GM15510 (cell line): ENCODE data around the gene ZDHHC11.

Source experiments
- POLR2A ChIP-seq: IDR thresholded peaks from 3 replicates; pipeline ENCODE4 v1.6.1; 2011; ENCODE audit warnings: borderline replicate concordance; ENCODE audit not compliant: insufficient read length; ENCODE audit errors: extremely low read depth

The ZDHHC11 gene

GRCh38 chr5:850511-851006 is at the start of gene ZDHHC11:
TSS of gene ZDHHC11 (minus strand) at chr5:850986. CDS start at chr5:850602, 384 bp downstream.
- TF ChIP-seq POLR2A = no peak

GRCh38 chr5:893711-894110 is 42.9 kb upstream of the ZDHHC11 start:
- no peak for TF ChIP-seq POLR2A

DNA sequence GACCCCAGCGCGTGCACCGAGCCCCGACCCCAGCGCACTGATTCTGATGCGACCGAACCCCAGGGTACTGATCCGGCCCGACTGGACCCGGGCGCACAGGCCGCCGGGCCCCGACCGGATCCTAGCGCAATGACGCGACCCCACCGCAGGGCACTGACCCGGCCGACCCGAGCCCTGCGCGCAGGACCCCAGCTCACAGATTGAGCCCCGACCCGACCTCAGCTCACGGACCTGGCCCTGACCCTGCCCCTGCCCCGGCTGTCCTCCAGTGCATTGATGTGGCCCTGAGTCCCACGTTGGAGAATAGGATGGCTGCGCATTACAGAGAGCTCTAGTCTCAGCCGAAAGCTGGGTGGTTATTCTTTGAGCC is 42.3 kb upstream of the ZDHHC11 start:
- TF ChIP-seq POLR2A = no peak

DNA sequence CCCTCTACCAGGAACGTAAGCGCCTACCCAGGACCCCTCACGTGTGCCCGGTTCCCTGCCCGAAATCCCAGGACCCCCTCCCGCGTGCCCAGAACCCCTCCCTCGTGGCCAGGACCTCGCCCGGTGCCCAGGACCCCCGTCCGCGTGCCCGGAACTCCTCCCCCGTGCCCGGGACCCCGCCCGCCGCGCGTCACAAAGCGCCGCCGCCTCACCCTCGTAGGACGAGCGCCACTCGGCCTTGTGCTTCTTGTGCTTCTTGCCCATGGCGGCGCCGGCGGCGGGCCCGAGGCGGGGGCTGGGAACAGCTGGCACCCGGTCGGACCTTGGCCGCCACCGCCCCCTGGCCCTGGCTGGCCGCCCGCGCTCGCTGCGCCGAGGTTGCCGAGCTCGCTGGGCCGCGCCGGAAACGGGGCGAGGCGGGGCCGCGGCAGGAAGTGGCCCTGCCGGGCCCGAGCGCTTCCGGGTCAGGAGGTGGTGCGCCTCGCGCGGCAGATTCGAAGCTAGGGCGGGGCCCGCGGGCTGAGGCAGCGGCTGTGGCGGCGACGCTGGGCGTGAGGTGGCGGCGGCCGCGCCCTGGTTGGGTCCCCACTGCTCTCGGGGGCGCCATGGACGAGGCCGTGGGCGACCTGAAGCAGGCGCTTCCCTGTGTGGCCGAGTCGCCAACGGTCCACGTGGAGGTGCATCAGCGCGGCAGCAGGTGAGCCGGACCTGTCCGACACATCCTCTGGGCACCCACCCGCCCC is 41.8 kb upstream of the ZDHHC11 start, which contains the start of the genes BRD9 and TRIP13:
BRD9 (minus strand) TSS at position 408 of the 743 bp plus-strand sequence; CDS start at position 264, 144 bp downstream.
TRIP13 (plus strand) TSS at position 491 of the 743 bp plus-strand sequence; CDS start at position 606, 115 bp downstream.
- peak; percentile 87 for TF ChIP-seq POLR2A

DNA sequence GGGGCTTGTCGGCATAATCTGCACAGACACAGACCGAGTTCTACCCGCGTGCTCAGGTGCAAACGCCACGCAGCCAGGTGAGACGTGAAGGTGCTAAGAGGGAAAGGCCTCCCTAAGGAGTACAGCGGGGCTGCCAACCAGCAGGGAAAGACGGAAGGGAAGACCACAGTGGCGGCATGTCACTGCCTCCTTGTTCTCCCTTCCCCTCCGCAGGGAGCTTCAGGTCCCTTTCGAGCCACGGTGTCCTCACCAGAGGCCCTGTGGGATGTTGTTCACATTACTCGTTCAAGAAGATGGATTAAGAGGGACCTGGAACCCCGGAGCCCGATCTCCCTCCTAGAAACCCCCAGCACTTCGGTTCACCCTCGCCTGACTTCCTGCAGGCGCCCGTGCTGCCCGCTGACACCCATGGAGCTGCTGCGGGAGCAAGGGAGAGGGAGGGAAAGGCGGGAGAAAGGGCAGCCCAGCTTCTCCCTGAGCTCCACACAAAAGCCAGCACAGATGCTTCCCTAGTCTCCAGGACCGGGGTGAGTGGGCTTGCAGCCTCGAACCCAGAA is 41.1 kb upstream of the ZDHHC11 start:
- no peak for TF ChIP-seq POLR2A

- no peak for TF ChIP-seq POLR2A
Measured at GRCh38 chr5:891117-891836, 40.5 kb upstream of the ZDHHC11 start.

DNA sequence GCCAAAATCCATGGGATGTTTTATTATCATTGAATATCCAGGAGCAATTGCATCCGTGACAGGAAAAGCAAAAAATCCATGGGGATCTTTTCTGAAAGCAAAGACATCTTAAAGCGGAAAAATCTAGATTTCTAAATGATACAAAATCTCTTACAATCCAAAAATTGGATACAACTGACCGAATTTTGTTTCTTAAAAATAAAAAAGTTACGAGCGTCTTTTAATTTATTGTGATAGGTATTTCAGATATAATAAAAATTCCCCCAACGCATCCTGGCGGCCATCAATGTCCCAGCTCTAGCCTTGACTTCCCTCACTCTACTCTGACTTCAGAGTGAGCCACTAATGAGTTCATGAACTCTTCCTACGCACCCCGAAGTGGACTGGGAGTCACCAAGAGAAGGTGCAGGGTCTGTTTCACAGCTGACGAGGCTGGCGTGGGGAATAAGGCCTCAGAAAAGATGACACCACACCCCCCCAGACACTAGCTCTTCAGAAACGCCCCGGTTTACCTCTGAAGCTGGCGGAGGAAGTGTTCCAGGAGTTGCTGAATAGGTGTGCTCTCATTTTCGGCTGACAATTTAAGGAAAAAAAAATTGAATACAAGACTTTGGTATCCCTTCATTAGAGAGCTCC is 38.4 kb upstream of the ZDHHC11 start:
- no peak for TF ChIP-seq POLR2A

DNA sequence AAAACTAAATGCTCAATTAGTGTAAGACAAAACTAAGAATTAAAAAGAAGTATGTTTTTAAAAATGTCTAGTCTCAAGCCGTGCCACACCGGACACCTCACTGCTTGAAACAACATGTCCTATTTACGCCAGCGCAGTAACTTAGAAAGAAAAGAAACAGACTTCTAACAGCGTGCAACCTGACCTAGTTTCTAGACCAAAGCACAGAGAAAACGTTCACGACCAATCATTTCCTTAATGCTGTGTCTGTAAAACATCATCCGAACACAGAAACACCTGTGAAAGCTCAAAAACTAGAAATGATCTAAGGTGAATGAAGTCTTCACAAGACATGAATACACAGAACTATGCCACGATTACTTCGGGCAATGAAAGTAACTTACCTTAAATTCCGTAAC is 37.9 kb upstream of the ZDHHC11 start:
- no peak for TF ChIP-seq POLR2A

DNA sequence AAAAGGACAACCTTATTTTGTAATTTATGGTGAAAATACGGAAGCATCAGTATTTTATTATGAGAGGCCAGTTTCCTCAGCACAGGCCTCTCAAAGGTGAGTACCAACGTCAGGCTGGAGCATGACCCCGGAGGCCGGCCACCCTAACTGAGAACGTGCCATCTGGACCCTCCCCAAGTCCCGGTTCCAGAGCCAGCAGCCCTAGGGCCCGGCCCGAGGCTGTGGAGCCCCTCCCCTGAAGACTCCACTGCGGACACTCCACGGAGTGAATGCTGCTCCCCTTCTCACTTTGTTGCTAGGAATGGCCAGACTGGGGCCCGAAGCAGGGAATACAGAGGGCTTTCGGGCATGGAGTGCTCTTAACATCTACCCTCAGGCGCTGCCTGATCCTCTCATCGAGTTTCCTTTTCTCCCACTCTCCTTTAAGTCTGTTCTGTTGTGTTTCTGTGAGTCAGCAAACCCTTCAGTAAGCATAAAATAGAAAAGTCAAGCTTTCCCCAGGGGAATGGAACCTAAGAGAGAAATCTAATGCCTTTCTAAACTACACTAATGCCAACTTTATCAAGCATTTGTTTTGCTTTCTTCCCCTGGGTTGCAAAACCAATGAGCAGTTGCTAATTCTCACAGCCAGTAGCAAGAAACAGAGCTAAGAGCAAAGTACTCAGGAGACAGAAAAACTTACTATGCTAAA is 37.3 kb upstream of the ZDHHC11 start:
- no peak for TF ChIP-seq POLR2A

DNA sequence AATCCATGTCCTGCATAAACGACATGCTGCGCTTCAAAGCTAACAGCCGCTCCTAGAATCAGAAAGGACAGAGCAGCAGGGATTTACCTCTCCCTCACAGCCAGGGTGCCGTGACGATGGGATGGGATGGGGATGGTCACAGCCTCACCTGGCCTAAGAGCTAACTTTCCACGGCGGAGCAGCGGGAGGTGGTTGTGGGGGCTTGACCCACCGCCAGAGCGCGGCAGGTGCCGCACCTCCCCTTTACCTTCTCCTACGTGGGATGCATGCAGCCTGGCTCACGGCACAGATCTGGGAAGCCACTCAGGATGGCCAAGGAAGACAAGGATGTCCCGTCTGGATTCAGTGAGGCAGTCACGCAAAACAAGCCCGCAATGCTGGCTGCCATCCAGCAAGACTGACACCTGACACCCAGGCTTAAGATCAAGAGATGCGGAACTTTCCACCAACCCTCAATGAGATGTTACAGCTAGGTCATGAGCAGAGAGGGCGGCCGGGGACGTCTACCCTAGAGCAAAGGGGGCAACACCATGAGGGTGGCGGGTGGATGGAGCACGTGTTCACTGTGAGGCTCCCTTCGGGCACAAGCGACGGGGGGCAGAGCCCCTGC is 36.0 kb upstream of the ZDHHC11 start:
- no peak for TF ChIP-seq POLR2A

DNA sequence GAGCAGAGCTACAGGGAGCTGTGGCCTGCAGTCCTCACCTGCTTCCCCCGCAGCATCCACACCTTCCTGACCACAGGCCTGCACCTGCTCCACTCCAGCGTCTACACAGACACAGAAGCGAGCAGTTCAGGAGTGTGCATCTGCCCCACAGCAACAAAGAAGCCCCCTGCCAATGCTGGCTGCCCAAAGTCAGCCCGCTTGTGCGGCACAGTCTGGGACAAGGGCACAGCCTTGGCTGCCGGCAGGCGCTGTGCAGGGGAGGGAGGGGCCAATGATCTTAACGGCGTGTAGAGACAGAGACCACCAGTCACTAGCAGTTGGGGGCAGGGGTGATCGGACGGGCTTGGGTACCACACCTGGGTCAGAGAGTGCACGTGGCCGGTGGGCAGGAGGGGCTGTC is 35.2 kb upstream of the ZDHHC11 start:
- no peak for TF ChIP-seq POLR2A

- no peak for TF ChIP-seq POLR2A
Measured at GRCh38 chr5:885529-885928, 34.7 kb upstream of the ZDHHC11 start.

DNA sequence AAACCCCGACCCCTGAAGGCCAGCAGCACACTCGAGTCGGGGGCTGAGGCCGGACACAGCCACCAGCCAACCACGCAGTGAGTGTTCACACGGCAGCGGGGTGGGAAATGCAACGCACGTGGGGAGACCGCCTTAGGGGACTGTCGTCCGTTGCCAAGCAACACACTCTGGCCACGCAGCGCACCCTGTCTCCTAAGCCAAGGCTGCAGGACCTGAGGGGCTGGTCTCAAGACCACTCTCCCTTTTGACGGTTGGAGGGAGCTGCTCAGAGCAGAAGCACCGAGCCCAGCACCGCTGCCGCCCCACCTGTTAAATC is 34.3 kb upstream of the ZDHHC11 start:
- no peak for TF ChIP-seq POLR2A
